Heart right ventricle (tissue), 16 donors: ENCODE data around the gene GOSR2. TPM values are rescaled to one million over a fixed set of nuclear protein-coding genes. Genes with fewer than 3 reads are reported as not detected.

Source experiments
- ATAC-seq, 8 donors: fragments of 200-7000 bp; cut with Tn5 transposase; one replicate each; pipeline ENCODE4 v1.9.1; 2020; ENCODE audit warnings: mild to moderate bottlenecking in 8 of 8, moderate library complexity in 8 of 8, moderate number of reproducible peaks in 1 of 8
- DNase-seq, 2 donors: peaks; one replicate each; pipeline ENCODE4 v3.0.0-alpha.2; 2020
- H3K27ac ChIP-seq, 10 donors: fragments of 200-600 bp; sonication (generic) in 2 of 10; one replicate each; pipeline versions ENCODE4 v1.5.0 to v1.8.0; 2020 to 2022; ENCODE audit warnings: mild to moderate bottlenecking in 3 of 10
- H3K27me3 ChIP-seq, 7 donors: fragments of 200-600 bp; one replicate each; pipeline ENCODE4 v1.8.0; 2021 to 2022; ENCODE audit warnings: mild to moderate bottlenecking in 2 of 7
- H3K36me3 ChIP-seq, 9 donors: fragments of 200-600 bp; sonication (generic) in 1 of 9; one replicate each; pipeline versions ENCODE4 v1.5.0 to v1.8.0; 2020 to 2022; ENCODE audit warnings: mild to moderate bottlenecking in 2 of 9
- H3K4me1 ChIP-seq, 9 donors: fragments of 200-600 bp; sonication (generic) in 1 of 9; one replicate each; pipeline versions ENCODE4 v1.5.0 to v1.8.0; 2020 to 2022; ENCODE audit warnings: mild to moderate bottlenecking in 4 of 9
- H3K4me3 ChIP-seq, 10 donors: fragments of 200-600 bp; sonication (generic) in 2 of 10; one replicate each; pipeline versions ENCODE4 v1.5.0 to v1.8.0; 2020 to 2022; ENCODE audit warnings: mild to moderate bottlenecking in 7 of 10, moderate library complexity in 2 of 10
- H3K9me3 ChIP-seq, 11 donors: fragments of 200-600 bp in 10 of 11; sonication (generic) in 2 of 11; one replicate each; pipeline versions ENCODE4 v1.5.0 to v1.8.0; 2013 to 2022; ENCODE audit warnings: mild to moderate bottlenecking in 2 of 11, control low read depth in 1 of 11, moderate library complexity in 1 of 11
- CTCF ChIP-seq, 9 donors: fragments of 200-600 bp; sonication (generic) in 2 of 9; IDR thresholded peaks; one replicate each; pipeline versions ENCODE4 v1.5.0 to v1.8.0; 2021 to 2022; ENCODE audit warnings: antibody characterized with exemption in 9 of 9, mild to moderate bottlenecking in 5 of 9, moderate library complexity in 1 of 9
- WGBS, 2 donors: extraction: QIAGEN DNeasy Blood & Tissue Kit; methylation state at CpG; one replicate each; pipeline ENCODE4 v1.1.7; 2013; ENCODE audit warnings: inconsistent platforms in 1 of 2; 5-methylcytosine and 5-hydroxymethylcytosine counted together
- intact Hi-C, 10 donors: fragments of 100-400 bp; cut with DNase I; formaldehyde crosslinking; loops; one replicate each; pipeline versions ENCODE4 v1.11.1 to v1.14.2; 2022
- polyA plus RNA-seq, 2 donors: library from polyadenylated mRNA; stranded (reverse); fragments of 200-250 nt; gene quantifications; one replicate each; pipeline ENCODE4 v1.2.3, GENCODE V29; 2013
- total RNA-seq, 10 donors: library from RNA; stranded (reverse); fragmentation: NEBNext Ultra II Directional in 3 of 10; extraction: Animal tissue kit (Norgen Biotek cat#: 25700) in 3 of 10; gene quantifications; one replicate each; pipeline versions ENCODE4 v1.2.1 to v1.2.4, GENCODE V29; 2021 to 2023
- donor health status: Arrhythmogenic right ventricular cardiomyopathy.
- donor health status: ischemic (EF 13 %, LVEDD 7.1; RV severe dilation, severe dysfunction).
- donor health status: healthy with polysubstance abuse.
- donor health status: DM: no; HTN: yes; CAD: no.
- donor health status: DM: no; HTN: no; CAD: no.
- donor health status: ischemic (EF 25% LVEDD 6.9; RV normal size, moderate dysfunction).
- donor health status: ischemic (EF 25% LVEDD 5.7; RV mildly dilated, moderate dysfunction).
- donor health status: healthy.
- donor health status: DM: yes; HTN: yes; CAD: no.
- donor health status: Ischemic cardiomyopathy.
- donor health status: ischemic (EF 35%, LVEDD 5.7; RV mildly dilated, moderate dysfunction).
- donor health status: nonischemic (EF 11% LVEDD 7.7; RV severe dilation, severe dysfunction).
- donor health status: DM: yes; HTN: yes; CAD: no.
- donor health status: PGD.
- donor health status: ischemic (EF 29% LVEDD 5.4; RV normal size, mild dysfunction).
- donor health status: nonischemic (EF 23%, LVEDD 6.1; RV moderate dilation, normal function).

Gene GOSR2
- total and polyA plus RNA-seq, 12 donors = 20.3 to 47.3 (median 40.0) TPM

- DNase-seq (no peak), ATAC-seq (no peak)
- Histone ChIP-seq H3K4me3 (no peak overlapping the region), H3K27me3 (peaks cover 0 to 74% (median 51%) of the 10 kb centered on the region in 7 donors), H3K9me3 (no peaks in the 10 kb centered on the region), H3K4me1 (peaks cover 0 to 12% (median 0%) of the 10 kb centered on the region in 9 donors), H3K36me3 (no peaks in the 10 kb centered on the region), H3K27ac (no peak overlapping the region)
- TF ChIP-seq CTCF (IDR thresholded peaks at IDR 0.05) = no peak
- intact Hi-C loops = no loop called here
- 63% methylated on average over 6 of the region's 6 CpGs for WGBS, 2 donors
Measured at GRCh38 chr17:46890638-46891037, 32.3 kb upstream of the GOSR2 start.

- H3K4me1 ChIP-seq = peaks cover 0 to 12% (median 0%) of the 10 kb centered on the region in 9 donors
- ATAC-seq = no peak
- H3K27ac ChIP-seq = no peak overlapping the region
- no peaks in the 10 kb centered on the region for H3K36me3 ChIP-seq
- H3K27me3 ChIP-seq = peaks cover 0 to 62% (median 45%) of the 10 kb centered on the region in 7 donors
- intact Hi-C loops = no loop called here
- H3K9me3 ChIP-seq = no peaks in the 10 kb centered on the region
- DNase-seq = no peak
- TF ChIP-seq CTCF (IDR thresholded peaks at IDR 0.05) = no peak
- WGBS, 2 donors = 62 to 63% methylated on average over 4 of the region's 4 CpGs
- no peak overlapping the region for H3K4me3 ChIP-seq
Measured at GRCh38 chr17:46892192-46892703, 30.7 kb upstream of the GOSR2 start.

- Histone ChIP-seq H3K4me1 (peaks cover 0 to 12% (median 0%) of the 10 kb centered on the region in 9 donors), H3K9me3 (peaks cover 0 to 7% (median 0%) of the 10 kb centered on the region in 11 donors), H3K27ac (no peak overlapping the region), H3K27me3 (peaks cover 0 to 58% (median 40%) of the 10 kb centered on the region in 7 donors), H3K36me3 (no peaks in the 10 kb centered on the region), H3K4me3 (no peak overlapping the region)
- DNase-seq (no peak), ATAC-seq (no peak)
- intact Hi-C loops = no loop called here
- 81 to 83% methylated on average over 9 of the region's 9 CpGs for WGBS, 2 donors
- no peak for TF ChIP-seq CTCF (IDR thresholded peaks at IDR 0.05)
Measured at GRCh38 chr17:46894024-46894423, 28.9 kb upstream of the GOSR2 start.

GRCh38 chr17:46894476-46895151, 28.3 kb upstream of the GOSR2 start:
- H3K4me1 ChIP-seq = peaks cover 0 to 12% (median 0%) of the 10 kb centered on the region in 9 donors
- H3K4me3 ChIP-seq = no peak overlapping the region
- DNase-seq (no peak), ATAC-seq (peak in 3 of 8 donors; percentile 45 to 54 (median 52))
- TF ChIP-seq CTCF (IDR thresholded peaks at IDR 0.05) = no peak
- 35% methylated on average over 27 to 29 of the region's 29 CpGs for WGBS, 2 donors
- peaks cover 0 to 53% (median 34%) of the 10 kb centered on the region in 7 donors for H3K27me3 ChIP-seq
- no peak overlapping the region for H3K27ac ChIP-seq
- H3K9me3 ChIP-seq = peaks cover 0 to 10% (median 0%) of the 10 kb centered on the region in 11 donors
- no peaks in the 10 kb centered on the region for H3K36me3 ChIP-seq
- intact Hi-C loops = no loop called here
